ENCODE measurements around the gene ACOXL.

- no peak for TF ChIP-seq POLR2A (IDR thresholded peaks at IDR 0.05; ENCODE audit: low read depth, low read length)
- no peak for TF ChIP-seq POLR2AphosphoS5 (IDR thresholded peaks at IDR 0.05; ENCODE audit: low read depth, low read length)
- TF ChIP-seq TAF1 (IDR thresholded peaks at IDR 0.05; ENCODE audit: borderline replicate concordance, low read depth, low read length) = no peak
Measured at GRCh38 chr2:111116843-111117597, 384.6 kb downstream of the ACOXL start.
